ENCODE measurements around the gene GIPC3. TPM values are rescaled to one million over a fixed set of nuclear protein-coding genes. Genes with fewer than 3 reads are reported as not detected.
"Not testable (repeated sequence)": the region's sequence is repeated elsewhere in the genome, so short reads cannot be mapped to it uniquely, and the experiment has no call there.

The GIPC3 gene
- total and polyA plus RNA-seq, 3 experiments from 2014 or later, result 0.33 to 1.8 (median 0.46) TPM

- Histone ChIP-seq H3K27ac (ENCODE audit: low read depth, low read length) (no peak overlapping the region), H3K36me3 (ENCODE audit: insufficient read depth, low read length) (no peaks in the 10 kb centered on the region), H3K4me1 (ENCODE audit: insufficient read depth, low read length) (peaks cover 15% of the 10 kb centered on the region), H3K27me3 (ENCODE audit: insufficient read depth, low read length, poor library complexity, severe bottlenecking) (no peaks in the 10 kb centered on the region), H3K9me3 (ENCODE audit: low read length) (no peaks in the 10 kb centered on the region), H3K4me3 (ENCODE audit: low read length) (no peak overlapping the region)
- Mint-ChIP-seq H3K27ac (peak overlapping the region in 1 of 8 donors; percentile 38), H3K4me1 (peaks cover 14 to 22% (median 20%) of the 10 kb centered on the region in 3 donors), H3K9me3 (peaks cover 0 to 2% (median 0%) of the 10 kb centered on the region in 5 donors), H3K4me3 (no peak overlapping the region), H3K27me3 (no peaks in the 10 kb centered on the region), H3K36me3 (peaks cover 0 to 14% (median 2%) of the 10 kb centered on the region in 3 donors)
- DNase-seq, result no peak
- POLR2A ChIA-PET, result no interaction called here
- CTCF ChIA-PET, result interaction anchor here (1.4 to 1.5 kb wide), 2 partner anchors 10 to 31 kb away, joined by 5 to 7 read pairs; partner anchors contain the start of gene GIPC3
These were observed 9.2 kb upstream of the GIPC3 start for GRCh38 chr19:3575949-3576673.

- H3K9me3 Mint-ChIP-seq, result peaks cover 0 to 2% (median 0%) of the 10 kb centered on the region in 5 donors
- peaks cover 11 to 17% (median 16%) of the 10 kb centered on the region in 3 donors for H3K4me1 Mint-ChIP-seq
- Histone ChIP-seq H3K4me3 (ENCODE audit: low read length) (no peak overlapping the region), H3K27me3 (ENCODE audit: insufficient read depth, low read length, poor library complexity, severe bottlenecking) (no peaks in the 10 kb centered on the region), H3K27ac (ENCODE audit: low read depth, low read length) (no peak overlapping the region), H3K36me3 (ENCODE audit: insufficient read depth, low read length) (no peaks in the 10 kb centered on the region), H3K9me3 (ENCODE audit: low read length) (no peaks in the 10 kb centered on the region), H3K4me1 (ENCODE audit: insufficient read depth, low read length) (peaks cover 14% of the 10 kb centered on the region)
- H3K27me3 Mint-ChIP-seq, result no peaks in the 10 kb centered on the region
- CTCF ChIA-PET, result no interaction called here
- DNase-seq, result no peak
- no peak overlapping the region for H3K4me3 Mint-ChIP-seq
- POLR2A ChIA-PET, result no interaction called here
- peaks cover 0 to 14% (median 2%) of the 10 kb centered on the region in 3 donors for H3K36me3 Mint-ChIP-seq
- H3K27ac Mint-ChIP-seq, result no peak overlapping the region
These were observed 8.4 kb upstream of the GIPC3 start for GRCh38 chr19:3576696-3577443.

- Mint-ChIP-seq H3K4me3 (peak overlapping the region in 1 of 7 donors; percentile 48), H3K9me3 (peaks cover 0 to 2% (median 0%) of the 10 kb centered on the region in 5 donors), H3K27ac (no peak overlapping the region), H3K4me1 (peaks cover 6 to 11% (median 8%) of the 10 kb centered on the region in 3 donors), H3K27me3 (no peaks in the 10 kb centered on the region), H3K36me3 (peaks cover 0 to 14% (median 2%) of the 10 kb centered on the region in 3 donors)
- Histone ChIP-seq H3K4me3 (ENCODE audit: low read length) (no peak overlapping the region), H3K9me3 (ENCODE audit: low read length) (no peaks in the 10 kb centered on the region), H3K4me1 (ENCODE audit: insufficient read depth, low read length) (peaks cover 8% of the 10 kb centered on the region), H3K36me3 (ENCODE audit: insufficient read depth, low read length) (no peaks in the 10 kb centered on the region), H3K27ac (ENCODE audit: low read depth, low read length) (no peak overlapping the region), H3K27me3 (ENCODE audit: insufficient read depth, low read length, poor library complexity, severe bottlenecking) (no peaks in the 10 kb centered on the region)
- no peak for DNase-seq
- CTCF ChIA-PET, result interaction anchor here (0.8 to 1.5 kb wide), 4 partner anchors 22 to 33 kb away, joined by 3 read pairs; no protein-coding TSS in a partner anchor
- POLR2A ChIA-PET, result interaction anchor here (0.6 kb wide), 2 partner anchors 534 to 1636 kb away, joined by 3 to 5 read pairs; no protein-coding TSS in a partner anchor
These were observed 7.4 kb upstream of the GIPC3 start for GRCh38 chr19:3577723-3578344.

- Mint-ChIP-seq H3K36me3 (peaks cover 0 to 14% (median 2%) of the 10 kb centered on the region in 3 donors), H3K9me3 (peaks cover 0 to 2% (median 0%) of the 10 kb centered on the region in 5 donors), H3K27ac (no peak overlapping the region), H3K4me1 (peaks cover 6 to 11% (median 8%) of the 10 kb centered on the region in 3 donors), H3K4me3 (no peak overlapping the region), H3K27me3 (no peaks in the 10 kb centered on the region)
- no peak overlapping the region for H3K27ac ChIP-seq (ENCODE audit: low read depth, low read length)
- POLR2A ChIA-PET, result interaction anchor here (0.6 kb wide), 2 partner anchors 534 to 1637 kb away, joined by 3 to 5 read pairs; no protein-coding TSS in a partner anchor
- H3K4me1 ChIP-seq (ENCODE audit: insufficient read depth, low read length), result peaks cover 6% of the 10 kb centered on the region
- CTCF ChIA-PET, result interaction anchor here (0.8 to 1.5 kb wide), 4 partner anchors 22 to 33 kb away, joined by 3 read pairs; no protein-coding TSS in a partner anchor
- no peaks in the 10 kb centered on the region for H3K9me3 ChIP-seq (ENCODE audit: low read length)
- H3K4me3 ChIP-seq (ENCODE audit: low read length), result no peak overlapping the region
- no peak for DNase-seq
- H3K27me3 ChIP-seq (ENCODE audit: insufficient read depth, low read length, poor library complexity, severe bottlenecking), result no peaks in the 10 kb centered on the region
- no peaks in the 10 kb centered on the region for H3K36me3 ChIP-seq (ENCODE audit: insufficient read depth, low read length)
These were observed 6.9 kb upstream of the GIPC3 start for GRCh38 chr19:3578390-3578789.

GRCh38 chr19:3580156-3580934 lies 4.9 kb upstream of the GIPC3 start:
- Mint-ChIP-seq H3K4me1 (peaks cover under 1% of the 10 kb centered on the region in 3 donors), H3K27ac (peak overlapping the region in 2 of 8 donors; percentile 17 to 26), H3K27me3 (no peaks in the 10 kb centered on the region), H3K9me3 (peaks cover 0 to 2% (median 0%) of the 10 kb centered on the region in 5 donors), H3K36me3 (peaks cover 0 to 8% (median 1%) of the 10 kb centered on the region in 3 donors), H3K4me3 (peak overlapping the region in 1 of 7 donors; percentile 45)
- Histone ChIP-seq H3K27ac (ENCODE audit: low read depth, low read length) (no peak overlapping the region), H3K4me1 (ENCODE audit: insufficient read depth, low read length) (no peaks in the 10 kb centered on the region), H3K36me3 (ENCODE audit: insufficient read depth, low read length) (no peaks in the 10 kb centered on the region), H3K4me3 (ENCODE audit: low read length) (no peak overlapping the region), H3K9me3 (ENCODE audit: low read length) (no peaks in the 10 kb centered on the region), H3K27me3 (ENCODE audit: insufficient read depth, low read length, poor library complexity, severe bottlenecking) (no peaks in the 10 kb centered on the region)
- ChIA-PET CTCF (interaction anchor here (0.6 kb wide), 1 partner anchor 818 kb away, joined by 3 read pairs; no protein-coding TSS in a partner anchor), POLR2A (no interaction called here)
- DNase-seq, result no peak

- H3K4me1 ChIP-seq (ENCODE audit: insufficient read depth, low read length); H3K4me1 Mint-ChIP-seq; H3K9me3 ChIP-seq (ENCODE audit: low read length); POLR2A ChIA-PET; H3K27ac Mint-ChIP-seq; H3K4me3 ChIP-seq (ENCODE audit: low read length); H3K27ac ChIP-seq (ENCODE audit: low read depth, low read length); H3K27me3 Mint-ChIP-seq; H3K4me3 Mint-ChIP-seq; DNase-seq; H3K36me3 ChIP-seq (ENCODE audit: insufficient read depth, low read length); H3K36me3 Mint-ChIP-seq; H3K27me3 ChIP-seq (ENCODE audit: insufficient read depth, low read length, poor library complexity, severe bottlenecking); H3K9me3 Mint-ChIP-seq: not testable (repeated sequence)
- CTCF ChIA-PET, result interaction anchor here (0.8 kb wide), 1 partner anchor 42 kb away, joined by 4 read pairs; no protein-coding TSS in a partner anchor
These were observed 3.5 kb upstream of the GIPC3 start for GRCh38 chr19:3581792-3582191.

GRCh38 chr19:3584036-3584802 lies 1.1 kb upstream of the GIPC3 start:
- not testable (repeated sequence) for H3K4me3 ChIP-seq (ENCODE audit: low read length); H3K27me3 Mint-ChIP-seq; H3K36me3 Mint-ChIP-seq; H3K27me3 ChIP-seq (ENCODE audit: insufficient read depth, low read length, poor library complexity, severe bottlenecking); H3K4me1 ChIP-seq (ENCODE audit: insufficient read depth, low read length); H3K27ac ChIP-seq (ENCODE audit: low read depth, low read length); H3K9me3 Mint-ChIP-seq; H3K4me1 Mint-ChIP-seq; H3K36me3 ChIP-seq (ENCODE audit: insufficient read depth, low read length); DNase-seq; H3K9me3 ChIP-seq (ENCODE audit: low read length); H3K27ac Mint-ChIP-seq
- ChIA-PET CTCF (interaction anchor here (1.4 to 3.1 kb wide), 3 partner anchors 20 to 38 kb away, joined by 3 to 18 read pairs (median 4); no protein-coding TSS in a partner anchor), POLR2A (interaction anchor here (0.7 to 2.2 kb wide), 2 partner anchors 21 to 39 kb away, joined by 4 to 7 read pairs; no protein-coding TSS in a partner anchor)
- peak overlapping the region in 2 of 7 donors; percentile 32 to 59 for H3K4me3 Mint-ChIP-seq
